KMS-11 (cell line): Measurements from ENCODE around the gene TANGO2.

Experiments
- H2AFZ ChIP-seq: fragments of 200-600 bp; sonication (generic); 2 replicates; pipeline ENCODE4 v1.6.1; 2016; ENCODE audit warnings: antibody characterized with exemption, mixed run types, low read depth
- H3K27ac ChIP-seq: fragments of 200-600 bp; sonication (generic); 2 replicates; pipeline ENCODE4 v1.6.1; 2016; ENCODE audit warnings: mild to moderate bottlenecking, mixed run types
- H3K27me3 ChIP-seq: fragments of 200-600 bp; sonication (generic); 2 replicates; pipeline ENCODE4 v1.6.1; 2017; ENCODE audit warnings: mild to moderate bottlenecking, low read depth, mixed run types, moderate library complexity; ENCODE audit not compliant: insufficient read depth
- H3K36me3 ChIP-seq: fragments of 200-600 bp; sonication (generic); 2 replicates; pipeline ENCODE4 v1.6.1; 2017; ENCODE audit warnings: mild to moderate bottlenecking, mixed run types; ENCODE audit not compliant: insufficient read depth
- H3K4me1 ChIP-seq: fragments of 200-600 bp; sonication (generic); 2 replicates; pipeline ENCODE4 v1.6.1; 2016; ENCODE audit warnings: mild to moderate bottlenecking, low read depth, mixed run types; ENCODE audit not compliant: poor library complexity, severe bottlenecking
- H3K4me2 ChIP-seq: fragments of 200-600 bp; sonication (generic); 2 replicates; pipeline ENCODE4 v1.7.0; 2016; ENCODE audit warnings: mild to moderate bottlenecking, mixed run types
- H3K4me3 ChIP-seq: fragments of 200-600 bp; sonication (generic); IDR thresholded peaks from 2 replicates; pipeline ENCODE4 v1.6.1; 2017; ENCODE audit warnings: low read depth, low read length, mixed read lengths; ENCODE audit not compliant: insufficient read depth
- H3K79me2 ChIP-seq: fragments of 200-600 bp; sonication (generic); 2 replicates; pipeline ENCODE4 v1.6.1; 2016; ENCODE audit warnings: low read depth, mixed run types; ENCODE audit not compliant: insufficient read depth
- H3K9ac ChIP-seq: fragments of 200-600 bp; sonication (generic); 2 replicates; pipeline ENCODE4 v1.6.1; 2016; ENCODE audit warnings: mild to moderate bottlenecking, mixed run types
- H4K20me1 ChIP-seq: fragments of 200-600 bp; sonication (generic); 2 replicates; pipeline ENCODE4 v1.6.1; 2016; ENCODE audit warnings: mild to moderate bottlenecking, mixed run types; ENCODE audit not compliant: insufficient read depth
- TF ChIP-seq, protein P1 (sequence below): fragments of 200-600 bp; sonication (generic); conservative IDR thresholded peaks from 2 replicates; pipeline ENCODE4 v1.6.1; 2017; ENCODE audit warnings: low read depth, mild to moderate bottlenecking, antibody characterized with exemption, low read length, moderate library complexity, mixed read lengths

The TANGO2 gene

DNA sequence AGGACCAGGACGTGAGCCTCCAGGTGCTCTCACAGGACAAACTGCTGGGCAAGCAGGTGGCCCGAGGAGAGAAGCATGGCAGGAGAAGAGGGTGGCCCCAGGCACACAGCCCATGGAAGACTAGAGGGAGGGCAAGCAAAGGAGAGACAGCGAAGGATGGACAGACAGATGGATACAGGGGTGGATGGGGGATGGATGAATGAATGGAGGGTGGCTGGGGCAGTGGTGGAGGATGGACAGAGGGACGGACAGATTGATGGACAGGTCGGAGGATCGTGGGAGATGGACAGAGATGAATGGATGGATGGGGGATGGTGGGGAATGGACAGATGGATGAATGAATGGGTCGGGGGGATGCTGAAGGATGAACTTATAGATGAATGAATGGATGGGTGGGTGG lies 27.0 kb upstream of the TANGO2 start:
- no peak overlapping the region for H3K4me3 ChIP-seq
- no peaks in the 10 kb centered on the region for H3K36me3 ChIP-seq
- TF ChIP-seq, protein P1, sequence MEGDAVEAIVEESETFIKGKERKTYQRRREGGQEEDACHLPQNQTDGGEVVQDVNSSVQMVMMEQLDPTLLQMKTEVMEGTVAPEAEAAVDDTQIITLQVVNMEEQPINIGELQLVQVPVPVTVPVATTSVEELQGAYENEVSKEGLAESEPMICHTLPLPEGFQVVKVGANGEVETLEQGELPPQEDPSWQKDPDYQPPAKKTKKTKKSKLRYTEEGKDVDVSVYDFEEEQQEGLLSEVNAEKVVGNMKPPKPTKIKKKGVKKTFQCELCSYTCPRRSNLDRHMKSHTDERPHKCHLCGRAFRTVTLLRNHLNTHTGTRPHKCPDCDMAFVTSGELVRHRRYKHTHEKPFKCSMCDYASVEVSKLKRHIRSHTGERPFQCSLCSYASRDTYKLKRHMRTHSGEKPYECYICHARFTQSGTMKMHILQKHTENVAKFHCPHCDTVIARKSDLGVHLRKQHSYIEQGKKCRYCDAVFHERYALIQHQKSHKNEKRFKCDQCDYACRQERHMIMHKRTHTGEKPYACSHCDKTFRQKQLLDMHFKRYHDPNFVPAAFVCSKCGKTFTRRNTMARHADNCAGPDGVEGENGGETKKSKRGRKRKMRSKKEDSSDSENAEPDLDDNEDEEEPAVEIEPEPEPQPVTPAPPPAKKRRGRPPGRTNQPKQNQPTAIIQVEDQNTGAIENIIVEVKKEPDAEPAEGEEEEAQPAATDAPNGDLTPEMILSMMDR, result no peak
- H3K9ac ChIP-seq, result no peak overlapping the region
- H2AFZ ChIP-seq, result no peak overlapping the region
- peaks cover 10% of the 10 kb centered on the region; the same call in 1 of the 2 replicates for H3K27me3 ChIP-seq
- H3K79me2 ChIP-seq, result no peaks in the 10 kb centered on the region
- no peaks in the 10 kb centered on the region for H4K20me1 ChIP-seq
- no peak overlapping the region for H3K27ac ChIP-seq
- H3K4me1 ChIP-seq, result no peaks in the 10 kb centered on the region
- no peak overlapping the region for H3K4me2 ChIP-seq

DNA sequence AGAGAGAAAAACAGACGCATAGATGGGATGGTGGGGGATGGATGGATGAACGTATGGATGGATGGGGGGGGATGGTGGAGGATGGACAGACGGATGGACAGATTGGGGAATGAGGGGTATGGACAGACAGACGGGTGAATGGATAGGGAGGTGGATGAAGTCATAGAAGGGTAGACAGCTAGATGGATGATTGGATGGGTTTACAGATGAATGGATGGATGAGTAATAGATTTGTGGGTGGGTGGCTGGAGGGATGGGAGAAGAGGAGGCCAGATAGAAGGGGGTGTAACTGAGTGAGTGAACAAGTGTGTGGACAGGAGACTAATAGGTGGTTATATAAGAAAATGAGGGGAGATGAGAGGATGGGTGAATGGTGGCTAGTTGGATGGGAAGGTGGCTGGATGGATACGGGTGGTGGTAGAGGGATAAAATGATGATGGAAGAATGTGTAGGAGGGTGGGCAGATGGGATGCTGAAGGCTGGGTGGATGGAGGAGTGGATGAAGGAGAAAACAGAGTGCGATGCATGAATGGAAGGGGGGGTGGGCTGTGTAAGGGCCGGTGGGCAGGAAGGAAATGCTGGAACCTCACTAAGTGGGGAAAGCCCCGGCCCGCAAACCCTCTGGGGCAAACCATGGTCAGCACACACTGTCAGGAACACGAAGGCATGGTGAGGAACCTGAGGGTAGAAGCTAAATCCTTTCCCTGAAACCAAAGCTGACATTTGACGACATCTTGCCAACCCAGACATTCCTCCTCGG lies 25.9 kb upstream of the TANGO2 start:
- H3K4me1 ChIP-seq, result no peaks in the 10 kb centered on the region
- no peak overlapping the region for H3K27ac ChIP-seq
- no peaks in the 10 kb centered on the region for H3K36me3 ChIP-seq
- H3K4me2 ChIP-seq, result no peak overlapping the region
- H4K20me1 ChIP-seq, result no peaks in the 10 kb centered on the region
- TF ChIP-seq, protein P1, result no peak
- no peak overlapping the region for H3K9ac ChIP-seq
- peaks cover 10% of the 10 kb centered on the region; the same call in 1 of the 2 replicates for H3K27me3 ChIP-seq
- H3K4me3 ChIP-seq, result no peak overlapping the region
- H2AFZ ChIP-seq, result no peak overlapping the region
- no peaks in the 10 kb centered on the region for H3K79me2 ChIP-seq

DNA sequence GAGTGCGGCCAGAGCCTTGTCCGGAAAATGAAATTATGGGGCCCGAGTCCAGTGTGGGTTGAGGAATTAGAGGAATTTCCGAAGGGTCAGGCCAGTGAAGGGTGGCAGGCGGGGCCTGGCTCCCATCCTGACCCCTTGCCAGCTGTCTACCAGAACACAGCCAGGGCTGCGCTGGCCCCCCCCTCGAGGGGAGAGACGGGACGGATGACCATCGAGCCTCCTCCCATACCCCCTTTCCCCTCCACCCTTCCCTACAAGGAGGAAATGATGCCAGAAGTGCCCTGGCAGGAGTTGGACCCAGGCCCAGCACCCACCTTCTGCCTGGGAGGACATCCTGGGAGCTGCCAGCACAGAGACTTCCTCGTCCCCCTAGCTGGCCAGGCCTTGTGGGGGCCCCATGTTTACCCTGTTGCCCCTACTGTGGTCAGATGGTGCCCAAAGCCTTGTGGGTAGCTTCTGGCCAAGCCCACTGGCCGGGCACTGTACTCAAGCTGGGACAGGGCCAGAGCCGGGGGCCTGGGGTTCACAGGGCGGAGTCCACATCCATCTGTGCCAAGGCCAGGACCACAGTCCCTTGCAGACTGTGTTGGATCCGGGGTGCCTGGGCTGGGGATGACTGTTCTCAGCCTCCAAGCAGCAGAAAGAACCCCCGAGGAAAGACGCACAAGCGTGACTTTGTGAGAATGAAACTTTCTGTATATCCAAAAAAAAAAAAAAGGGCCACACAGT lies 25.1 kb upstream of the TANGO2 start:
- Histone ChIP-seq H4K20me1 (no peaks in the 10 kb centered on the region), H3K9ac (no peak overlapping the region), H3K4me3 (no peak overlapping the region), H3K27me3 (peaks cover 10% of the 10 kb centered on the region; the same call in 1 of the 2 replicates), H3K4me1 (no peaks in the 10 kb centered on the region), H3K79me2 (no peaks in the 10 kb centered on the region), H3K36me3 (no peaks in the 10 kb centered on the region), H3K27ac (no peak overlapping the region), H2AFZ (no peak overlapping the region), H3K4me2 (no peak overlapping the region)
- TF ChIP-seq, protein P1, result no peak

DNA sequence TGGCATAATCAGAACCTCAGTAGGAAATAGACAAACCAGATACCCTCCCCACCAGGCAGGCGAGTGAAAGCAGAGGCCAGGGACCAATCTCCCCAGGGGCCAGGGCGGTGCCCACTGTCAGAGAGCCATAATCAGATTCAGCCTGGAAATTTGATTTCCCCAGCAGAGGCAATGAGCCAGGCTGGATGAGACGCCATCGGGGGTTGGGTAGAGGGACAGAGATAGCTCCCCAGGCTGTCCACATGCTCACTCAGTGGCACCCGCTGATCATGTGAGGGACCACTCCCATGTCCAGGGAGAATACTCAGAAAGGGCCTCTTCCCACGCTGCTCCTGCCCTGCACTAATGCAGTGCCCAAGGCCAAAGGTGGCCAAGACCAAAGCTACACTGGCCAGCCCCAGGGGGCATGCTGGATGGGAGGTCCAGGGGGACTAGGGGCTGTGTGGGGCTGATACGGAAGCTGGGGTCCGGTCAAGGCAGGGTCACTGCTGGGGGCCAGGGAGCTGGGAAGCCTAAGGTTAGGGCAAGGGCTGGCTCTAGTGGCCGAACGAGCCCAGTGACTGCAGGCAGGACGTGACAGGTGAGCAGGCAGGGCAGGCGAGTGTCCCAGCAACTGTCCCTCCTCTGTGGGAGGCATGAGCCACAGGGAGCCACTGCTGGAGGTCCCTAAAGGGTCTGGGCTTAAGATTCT lies 24.1 kb upstream of the TANGO2 start:
- H3K4me3 ChIP-seq, result no peak overlapping the region
- H3K27ac ChIP-seq, result no peak overlapping the region
- H3K4me1 ChIP-seq, result no peaks in the 10 kb centered on the region
- no peak overlapping the region for H2AFZ ChIP-seq
- H3K4me2 ChIP-seq, result no peak overlapping the region
- H3K36me3 ChIP-seq, result no peaks in the 10 kb centered on the region
- TF ChIP-seq, protein P1, result no peak
- no peaks in the 10 kb centered on the region for H3K79me2 ChIP-seq
- H3K27me3 ChIP-seq, result peaks cover 10% of the 10 kb centered on the region; the same call in 1 of the 2 replicates
- H3K9ac ChIP-seq, result no peak overlapping the region
- H4K20me1 ChIP-seq, result no peaks in the 10 kb centered on the region
